RWPE1 (cell line): ENCODE data around the gene SYCE1.
"Not testable (repeated sequence)": the region's sequence is repeated elsewhere in the genome, so short reads cannot be mapped to it uniquely, and the experiment has no call there.

Source experiments
- CTCF ChIA-PET: fragments of 350-600 bp; sonication (Branson Sonifier 250); formaldehyde crosslinking; extraction: SDS; loops from one replicate; lab custom pipeline; 2021; lab: Yijun Ruan, JAX
- POLR2A ChIA-PET: fragments of 400-600 bp; formaldehyde crosslinking; extraction: SDS; loops from one replicate; lab custom pipeline; 2020; ENCODE audit warnings: antibody characterized with exemption; ENCODE audit not compliant: low non-redundant PET; lab: Yijun Ruan, JAX
- DNase-seq: peaks from one replicate; pipeline ENCODE4 v3.0.0; 2012; ENCODE audit warnings: low spot score
- H3K27ac ChIP-seq: fragments of 450-650 bp; 2 replicates; pipeline ENCODE4 v1.5.1; 2017
- TF ChIP-seq, protein P1 (sequence below): fragments of 450-650 bp; conservative IDR thresholded peaks from 2 replicates; pipeline ENCODE4 v1.5.1; 2017; ENCODE audit warnings: low read depth, mild to moderate bottlenecking

Gene SYCE1

DNA sequence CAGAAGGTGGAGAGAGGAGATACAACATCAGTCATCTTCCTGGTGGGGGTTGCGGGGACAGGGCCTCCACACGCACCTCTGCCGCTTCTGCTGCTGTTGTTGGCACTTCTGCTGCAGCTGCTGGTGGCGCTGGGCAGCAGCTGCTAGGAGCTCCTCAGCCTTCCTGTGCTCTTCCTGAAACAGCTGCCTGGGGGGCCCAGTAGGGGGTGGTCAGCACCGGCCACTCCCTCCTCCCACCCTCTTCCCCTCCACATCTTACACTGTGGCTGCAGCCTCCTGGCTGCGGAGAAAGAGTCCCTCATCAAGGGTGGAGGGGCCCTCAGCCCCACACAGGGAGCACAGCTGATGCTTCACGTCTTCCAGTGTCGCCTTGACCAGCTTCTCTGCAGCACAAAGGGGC lies 9.9 kb downstream of the SYCE1 start:
- DNase-seq = no peak
- TF ChIP-seq, protein P1, sequence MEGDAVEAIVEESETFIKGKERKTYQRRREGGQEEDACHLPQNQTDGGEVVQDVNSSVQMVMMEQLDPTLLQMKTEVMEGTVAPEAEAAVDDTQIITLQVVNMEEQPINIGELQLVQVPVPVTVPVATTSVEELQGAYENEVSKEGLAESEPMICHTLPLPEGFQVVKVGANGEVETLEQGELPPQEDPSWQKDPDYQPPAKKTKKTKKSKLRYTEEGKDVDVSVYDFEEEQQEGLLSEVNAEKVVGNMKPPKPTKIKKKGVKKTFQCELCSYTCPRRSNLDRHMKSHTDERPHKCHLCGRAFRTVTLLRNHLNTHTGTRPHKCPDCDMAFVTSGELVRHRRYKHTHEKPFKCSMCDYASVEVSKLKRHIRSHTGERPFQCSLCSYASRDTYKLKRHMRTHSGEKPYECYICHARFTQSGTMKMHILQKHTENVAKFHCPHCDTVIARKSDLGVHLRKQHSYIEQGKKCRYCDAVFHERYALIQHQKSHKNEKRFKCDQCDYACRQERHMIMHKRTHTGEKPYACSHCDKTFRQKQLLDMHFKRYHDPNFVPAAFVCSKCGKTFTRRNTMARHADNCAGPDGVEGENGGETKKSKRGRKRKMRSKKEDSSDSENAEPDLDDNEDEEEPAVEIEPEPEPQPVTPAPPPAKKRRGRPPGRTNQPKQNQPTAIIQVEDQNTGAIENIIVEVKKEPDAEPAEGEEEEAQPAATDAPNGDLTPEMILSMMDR = no peak
- no peak overlapping the region for H3K27ac ChIP-seq
- ChIA-PET POLR2A (no interaction called here), CTCF (interaction anchor here (0.6 kb wide), 1 partner anchor 1926 kb away, joined by 3 read pairs; no protein-coding TSS in a partner anchor)

DNA sequence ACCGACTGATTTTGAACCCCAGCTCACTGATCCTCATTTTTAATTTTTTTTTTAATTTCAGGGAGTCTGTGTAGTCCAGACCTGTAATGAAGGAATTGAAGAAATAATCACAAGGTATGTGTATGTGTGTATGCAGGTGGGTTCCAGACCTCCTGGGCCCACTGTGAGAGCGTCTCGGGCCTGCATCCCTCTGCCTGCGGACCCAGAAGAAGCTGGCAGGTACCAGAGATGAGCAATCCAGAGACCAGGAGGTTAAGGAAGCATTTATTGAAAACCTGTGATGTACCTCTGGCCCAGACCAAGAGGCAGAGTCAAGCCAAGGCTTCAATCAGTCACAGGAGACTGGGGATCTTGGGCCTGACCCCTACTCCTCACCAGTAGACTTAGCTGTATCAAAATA lies 10.8 kb downstream of the SYCE1 start:
- no peak for DNase-seq
- TF ChIP-seq, protein P1 = no peak
- CTCF ChIA-PET = interaction anchor here (0.6 kb wide), 1 partner anchor 35 kb away, joined by 3 read pairs; no protein-coding TSS in a partner anchor
- POLR2A ChIA-PET = no interaction called here
- H3K27ac ChIP-seq = no peak overlapping the region

DNA sequence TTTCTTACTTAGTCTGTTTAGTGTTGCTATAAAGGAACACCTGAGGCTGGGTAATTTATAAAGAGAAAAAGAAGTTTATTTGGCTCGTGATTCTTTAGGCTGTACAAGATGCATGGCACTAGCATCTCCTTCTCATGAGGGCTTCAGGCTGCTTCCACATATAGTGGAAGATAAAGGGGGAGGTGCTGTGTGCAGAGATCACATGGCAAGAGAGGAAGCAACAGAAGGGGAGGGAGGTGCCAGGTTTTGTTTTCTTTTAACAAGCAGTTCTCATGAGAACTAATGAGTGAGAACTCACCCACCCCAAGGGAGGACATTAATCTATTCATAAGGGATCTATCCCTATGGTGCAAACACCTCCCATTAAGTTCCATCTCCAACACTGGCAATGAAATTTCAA lies 20.9 kb downstream of the SYCE1 start:
- H3K27ac ChIP-seq = no peak overlapping the region
- CTCF ChIA-PET = no interaction called here
- DNase-seq = no peak
- POLR2A ChIA-PET = no interaction called here
- TF ChIP-seq, protein P1 = no peak

DNA sequence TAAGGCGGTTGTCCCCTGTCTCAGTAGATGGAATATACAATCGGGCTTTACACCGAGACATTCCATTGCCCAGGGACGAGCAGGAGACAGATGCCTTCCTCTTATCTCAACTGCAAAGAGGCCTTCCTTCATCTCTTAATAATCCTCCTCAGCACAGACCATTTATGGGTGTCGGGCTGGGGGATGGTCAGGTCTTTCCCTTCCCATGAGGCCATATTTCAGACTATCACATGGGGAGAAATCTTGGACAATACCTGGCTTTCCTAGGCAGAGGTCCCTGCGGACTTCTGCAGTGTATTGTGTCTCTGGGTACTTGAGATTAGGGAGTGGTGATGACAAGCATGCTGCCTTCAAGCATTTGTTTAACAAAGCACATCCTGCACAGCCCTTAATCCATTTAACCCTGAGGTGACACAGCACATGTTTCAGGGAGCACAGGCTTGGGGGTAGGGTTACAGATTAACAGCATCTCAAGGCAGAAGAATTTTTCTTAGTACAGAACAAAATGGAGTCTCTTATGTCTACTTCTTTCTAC lies 23.9 kb downstream of the SYCE1 start:
- H3K27ac ChIP-seq, CTCF ChIA-PET, POLR2A ChIA-PET, DNase-seq: not testable (repeated sequence)

DNA sequence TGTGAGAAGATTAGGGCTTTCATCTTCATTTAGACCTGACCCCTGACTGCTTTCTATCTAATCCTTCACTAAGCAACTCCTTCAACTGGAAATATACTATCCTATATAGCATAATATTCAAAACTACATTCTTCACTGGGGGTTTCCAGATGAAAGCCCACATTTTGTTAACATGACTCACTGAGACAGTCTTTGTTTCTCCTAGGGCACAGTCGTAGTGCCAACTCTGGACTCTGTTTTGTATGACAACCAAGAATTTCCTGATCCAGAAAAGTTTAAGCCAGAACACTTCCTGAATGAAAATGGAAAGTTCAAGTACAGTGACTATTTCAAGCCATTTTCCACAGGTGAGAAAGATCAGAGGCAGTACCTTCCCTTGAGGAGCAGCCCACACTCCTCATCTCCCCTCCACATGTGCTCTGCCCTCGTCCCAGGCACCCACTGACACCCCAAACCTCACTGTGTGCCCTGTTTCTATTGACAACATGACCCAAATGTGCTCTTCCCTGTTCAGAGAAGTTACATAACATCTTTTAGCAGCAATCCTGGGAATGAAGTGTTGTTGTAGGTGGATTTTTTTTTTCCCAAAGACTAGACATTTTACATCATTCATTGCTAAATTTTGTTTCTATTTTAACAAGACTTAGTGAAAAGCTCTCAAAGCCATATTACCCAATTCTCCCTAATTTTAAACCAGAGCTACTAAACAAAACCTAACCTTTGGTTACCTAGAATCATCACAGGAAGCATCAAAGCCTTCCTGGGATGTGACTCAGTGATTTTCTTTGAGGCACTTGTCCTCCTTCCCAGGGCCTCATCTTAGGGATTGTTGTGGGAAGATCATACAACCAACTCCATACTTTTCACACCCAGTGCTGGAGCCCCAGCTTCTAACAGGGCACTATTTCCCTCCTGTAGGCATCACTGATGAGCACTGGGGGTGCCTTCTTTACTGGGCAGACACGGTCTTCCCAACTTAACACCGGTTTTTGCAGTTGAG lies 27.5 kb downstream of the SYCE1 start:
- TF ChIP-seq, protein P1 = no peak
- ChIA-PET POLR2A (no interaction called here), CTCF (interaction anchor here (0.7 kb wide), 1 partner anchor 35 kb away, joined by 3 read pairs; no protein-coding TSS in a partner anchor)
- DNase-seq = no peak
- H3K27ac ChIP-seq = no peak overlapping the region

DNA sequence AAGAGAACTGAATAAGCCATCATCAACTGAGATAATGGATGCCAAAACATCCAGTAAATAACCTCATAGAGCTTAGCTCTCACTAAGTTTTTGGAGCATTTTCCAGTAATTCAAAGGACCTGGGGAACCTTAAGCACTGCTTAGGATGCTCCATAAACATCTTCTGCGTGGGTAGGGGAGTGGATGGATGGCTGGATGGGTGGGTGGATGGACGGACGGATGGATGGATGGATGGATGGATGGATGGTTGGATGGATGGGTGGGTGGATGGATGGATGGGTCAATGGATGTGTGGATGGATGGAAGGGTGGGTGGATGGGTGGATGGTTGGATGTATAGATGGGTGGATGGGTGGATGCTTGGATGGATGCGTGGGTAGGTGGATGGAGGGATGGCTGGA lies 29.2 kb downstream of the SYCE1 start:
- CTCF ChIA-PET = no interaction called here
- DNase-seq = no peak
- TF ChIP-seq, protein P1 = no peak
- POLR2A ChIA-PET = no interaction called here
- H3K27ac ChIP-seq = no peak overlapping the region
